Smooth muscle cell (in vitro differentiated cells): Measurements from ENCODE around the gene RORB. TPM values are rescaled to one million over a fixed set of nuclear protein-coding genes. Genes with fewer than 3 reads are reported as not detected.

Experiments used
- DNase-seq: peaks from one replicate; lab custom pipeline; 2025; ENCODE audit not compliant: unreplicated experiment; lab: John Stamatoyannopoulos, UW
- H2AFZ ChIP-seq: fragments of 200-600 bp; sonication (generic); 2 replicates; pipeline ENCODE4 v1.6.0; 2016; ENCODE audit warnings: antibody characterized with exemption, low read depth, mild to moderate bottlenecking
- H3F3A ChIP-seq: fragments of 200-600 bp; sonication (generic); 2 replicates; pipeline ENCODE4 v1.6.0; 2017; ENCODE audit warnings: antibody characterized with exemption, low read depth
- H3K27ac ChIP-seq: fragments of 200-600 bp; sonication (generic); 2 replicates; pipeline ENCODE4 v1.5.1; 2016; ENCODE audit warnings: low read depth, mild to moderate bottlenecking
- H3K27me3 ChIP-seq: fragments of 200-600 bp; sonication (generic); 2 replicates; pipeline ENCODE4 v1.6.1; 2016; ENCODE audit warnings: low read depth, mild to moderate bottlenecking
- H3K36me3 ChIP-seq: fragments of 200-600 bp; sonication (generic); 2 replicates; pipeline ENCODE4 v1.5.1; 2016; ENCODE audit warnings: low read depth
- H3K4me1 ChIP-seq: fragments of 200-600 bp; sonication (generic); 2 replicates; pipeline ENCODE4 v1.5.1; 2016; ENCODE audit warnings: low read depth
- H3K4me2 ChIP-seq: fragments of 200-600 bp; sonication (generic); 2 replicates; pipeline ENCODE4 v1.6.0; 2016; ENCODE audit warnings: mild to moderate bottlenecking
- H3K4me3 ChIP-seq: fragments of 200-600 bp; sonication (generic); 2 replicates; pipeline ENCODE4 v1.5.1; 2016; ENCODE audit warnings: mild to moderate bottlenecking
- H3K79me2 ChIP-seq: fragments of 200-600 bp; sonication (generic); 2 replicates; pipeline ENCODE4 v1.6.0; 2016; ENCODE audit warnings: low read depth, mild to moderate bottlenecking
- H3K9ac ChIP-seq: fragments of 200-600 bp; sonication (generic); 2 replicates; pipeline ENCODE4 v1.6.0; 2016; ENCODE audit warnings: low read depth
- H3K9me3 ChIP-seq: fragments of 200-600 bp; sonication (generic); replicated peaks from 2 replicates; pipeline ENCODE4 v1.5.1; 2016; ENCODE audit warnings: low read depth
- H4K20me1 ChIP-seq: fragments of 200-600 bp; sonication (generic); 2 replicates; pipeline ENCODE4 v1.6.0; 2016; ENCODE audit warnings: low read depth
- CTCF ChIP-seq: fragments of 200-600 bp; sonication (generic); IDR thresholded peaks from 2 replicates; pipeline ENCODE4 v1.5.1; 2017; ENCODE audit warnings: borderline replicate concordance, mild to moderate bottlenecking, antibody characterized with exemption; ENCODE audit not compliant: insufficient read depth, poor library complexity, severe bottlenecking
- WGBS: methylation state at CpG from one replicate; pipeline ENCODE4 v1.1.7; 2016; ENCODE audit warnings: low lambda C conversion rate; 5-methylcytosine and 5-hydroxymethylcytosine counted together
- polyA plus RNA-seq: library from polyadenylated mRNA; unstranded; fragments of >200 nt; fragmentation: Nextera tagmentation; extraction: Ambion mirVana; gene quantifications from 2 replicates; pipeline ENCODE4 v1.2.1, GENCODE V29; 2016
- total RNA-seq: library from RNA; depleted of rRNA; stranded (reverse); fragments of >200 nt; gene quantifications from 2 replicates; pipeline ENCODE4 v1.2.3, GENCODE V29; 2014

The RORB gene
- total and polyA plus RNA-seq, 2 experiments from 2014 or later, result 0.95 to 2.5 TPM

DNA sequence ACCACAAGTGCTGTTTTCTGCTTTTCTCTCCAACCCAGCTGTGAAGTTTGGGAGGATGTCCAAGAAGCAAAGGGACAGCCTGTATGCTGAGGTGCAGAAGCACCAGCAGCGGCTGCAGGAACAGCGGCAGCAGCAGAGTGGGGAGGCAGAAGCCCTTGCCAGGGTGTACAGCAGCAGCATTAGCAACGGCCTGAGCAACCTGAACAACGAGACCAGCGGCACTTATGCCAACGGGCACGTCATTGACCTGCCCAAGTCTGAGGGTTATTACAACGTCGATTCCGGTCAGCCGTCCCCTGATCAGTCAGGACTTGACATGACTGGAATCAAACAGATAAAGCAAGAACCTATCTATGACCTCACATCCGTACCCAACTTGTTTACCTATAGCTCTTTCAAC lies 145.2 kb downstream of the RORB start:
- WGBS, result 95% methylated on average over 12 of the region's 12 CpGs

DNA sequence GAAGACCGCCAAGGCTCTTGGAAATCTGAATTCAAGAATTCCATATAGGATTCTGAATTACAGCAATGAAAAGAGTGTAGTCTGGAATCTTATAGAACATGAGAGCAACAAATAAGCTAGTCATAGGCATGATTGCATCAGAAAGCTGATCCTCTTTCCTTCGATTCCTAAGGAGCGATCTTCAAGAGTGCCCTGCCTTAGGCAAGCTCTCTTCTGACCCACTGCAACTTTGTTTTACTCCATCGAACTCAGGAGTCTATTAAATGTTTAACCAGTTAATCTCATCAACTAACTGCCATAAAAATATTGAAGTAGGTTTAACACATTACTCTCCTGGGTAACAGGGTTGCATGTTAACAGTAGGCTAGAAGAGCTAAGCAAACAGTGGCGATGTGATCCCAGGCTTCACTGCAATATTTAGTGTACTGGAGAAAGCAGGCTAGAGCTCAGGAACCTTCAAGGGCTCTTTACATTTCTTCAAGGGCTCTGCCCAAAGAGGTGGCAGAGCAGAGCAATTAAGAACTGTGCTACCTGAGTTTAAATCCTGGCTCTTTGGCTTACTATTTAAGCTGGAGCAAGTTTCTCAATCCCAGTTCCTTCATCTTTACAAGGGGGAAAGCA lies 146.3 kb downstream of the RORB start:
- 80% methylated on average over 5 of the region's 5 CpGs for WGBS
- Histone ChIP-seq H4K20me1 (no peaks in the 10 kb centered on the region), H3K36me3 (no peaks in the 10 kb centered on the region), H3K4me1 (no peaks in the 10 kb centered on the region), H3F3A (no peaks in the 10 kb centered on the region), H3K27ac (no peak overlapping the region), H2AFZ (peak overlapping the region; percentile 36), H3K4me2 (no peak overlapping the region), H3K79me2 (no peaks in the 10 kb centered on the region), H3K4me3 (no peak overlapping the region), H3K27me3 (peaks cover 9% of the 10 kb centered on the region), H3K9me3 (no peaks in the 10 kb centered on the region), H3K9ac (no peak overlapping the region)
- no peak for DNase-seq
- TF ChIP-seq CTCF, result no peak

More for the DNA sequence above, 145.2 kb downstream of the RORB start:
- no peaks in the 10 kb centered on the region for H3K79me2 ChIP-seq
- no peak overlapping the region for H3K4me2 ChIP-seq
- no peak for DNase-seq
- no peaks in the 10 kb centered on the region for H3K36me3 ChIP-seq
- H3K4me3 ChIP-seq, result no peak overlapping the region
- H3F3A ChIP-seq, result no peaks in the 10 kb centered on the region
- peaks cover 2% of the 10 kb centered on the region for H3K27me3 ChIP-seq
- no peak overlapping the region for H3K9ac ChIP-seq
- no peak for TF ChIP-seq CTCF
- H3K9me3 ChIP-seq, result no peaks in the 10 kb centered on the region
- H4K20me1 ChIP-seq, result no peaks in the 10 kb centered on the region
- H3K27ac ChIP-seq, result no peak overlapping the region
- H3K4me1 ChIP-seq, result no peaks in the 10 kb centered on the region
- no peak overlapping the region for H2AFZ ChIP-seq

GRCh38 chr9:74644023-74644422 lies 146.9 kb downstream of the RORB start:
- Histone ChIP-seq H3K9me3 (no peaks in the 10 kb centered on the region), H3K9ac (no peak overlapping the region), H4K20me1 (no peaks in the 10 kb centered on the region), H3K36me3 (no peaks in the 10 kb centered on the region), H3K27ac (no peak overlapping the region), H3K27me3 (peaks cover 13% of the 10 kb centered on the region), H3K4me3 (no peak overlapping the region), H3F3A (no peaks in the 10 kb centered on the region), H2AFZ (no peak overlapping the region), H3K79me2 (no peaks in the 10 kb centered on the region), H3K4me1 (no peaks in the 10 kb centered on the region), H3K4me2 (no peak overlapping the region)
- no peak for TF ChIP-seq CTCF
- WGBS, result 89% methylated on average over 4 of the region's 4 CpGs
- no peak for DNase-seq

GRCh38 chr9:74645007-74645639 lies 148.0 kb downstream of the RORB start:
- Histone ChIP-seq H2AFZ (no peak overlapping the region), H3K4me1 (no peaks in the 10 kb centered on the region), H3K36me3 (no peaks in the 10 kb centered on the region), H3K9ac (no peak overlapping the region), H3K4me2 (no peak overlapping the region), H3K4me3 (no peak overlapping the region), H3K79me2 (no peaks in the 10 kb centered on the region), H3K27me3 (peaks cover 13% of the 10 kb centered on the region), H3K27ac (no peak overlapping the region), H3K9me3 (no peaks in the 10 kb centered on the region), H4K20me1 (no peaks in the 10 kb centered on the region), H3F3A (no peaks in the 10 kb centered on the region)
- DNase-seq, result no peak
- 80% methylated on average over 3 of the region's 3 CpGs for WGBS
- peak; percentile 58 for TF ChIP-seq CTCF
